NCI-H2227 (cell line): Measurements from ENCODE around the gene TMEM179.

Source experiments
- DNase-seq: peaks from one replicate; lab custom pipeline; 2025; ENCODE audit not compliant: unreplicated experiment; lab: John Stamatoyannopoulos, UW

Gene TMEM179

DNA sequence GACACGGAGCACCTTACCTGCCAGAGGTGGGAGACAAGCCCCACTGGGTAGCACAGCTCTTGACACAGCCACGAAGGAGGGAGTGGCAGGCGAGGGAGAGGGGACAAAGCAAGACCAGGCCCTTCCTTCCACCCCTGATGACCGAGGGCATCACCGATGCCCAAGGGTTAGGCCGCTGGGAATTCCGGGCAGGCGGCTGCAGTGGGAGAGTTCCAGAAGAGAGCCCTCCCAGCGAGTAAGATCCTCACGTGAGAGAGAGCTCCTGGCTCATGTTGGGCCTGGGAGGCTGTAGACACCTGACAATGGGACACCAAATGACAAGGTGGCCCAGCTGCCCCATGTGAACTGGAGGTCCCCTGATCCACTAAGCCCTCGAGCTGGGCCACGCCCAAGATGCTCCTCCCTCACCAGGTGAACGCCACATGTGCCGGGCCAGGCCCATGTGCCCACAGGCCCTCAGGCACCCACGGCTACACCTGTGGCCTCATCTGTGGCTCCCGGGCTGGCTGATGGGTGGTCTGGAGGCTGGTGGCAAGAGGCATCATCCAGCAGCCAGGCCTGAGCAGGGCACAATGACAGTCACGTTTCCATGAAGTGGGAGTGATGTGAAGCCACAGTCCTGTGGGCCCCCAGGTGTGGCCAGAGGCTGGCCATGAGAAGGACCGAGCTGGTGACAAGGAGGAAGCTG, 57.1 kb downstream of the TMEM179 start:
- DNase-seq: no peak

DNA sequence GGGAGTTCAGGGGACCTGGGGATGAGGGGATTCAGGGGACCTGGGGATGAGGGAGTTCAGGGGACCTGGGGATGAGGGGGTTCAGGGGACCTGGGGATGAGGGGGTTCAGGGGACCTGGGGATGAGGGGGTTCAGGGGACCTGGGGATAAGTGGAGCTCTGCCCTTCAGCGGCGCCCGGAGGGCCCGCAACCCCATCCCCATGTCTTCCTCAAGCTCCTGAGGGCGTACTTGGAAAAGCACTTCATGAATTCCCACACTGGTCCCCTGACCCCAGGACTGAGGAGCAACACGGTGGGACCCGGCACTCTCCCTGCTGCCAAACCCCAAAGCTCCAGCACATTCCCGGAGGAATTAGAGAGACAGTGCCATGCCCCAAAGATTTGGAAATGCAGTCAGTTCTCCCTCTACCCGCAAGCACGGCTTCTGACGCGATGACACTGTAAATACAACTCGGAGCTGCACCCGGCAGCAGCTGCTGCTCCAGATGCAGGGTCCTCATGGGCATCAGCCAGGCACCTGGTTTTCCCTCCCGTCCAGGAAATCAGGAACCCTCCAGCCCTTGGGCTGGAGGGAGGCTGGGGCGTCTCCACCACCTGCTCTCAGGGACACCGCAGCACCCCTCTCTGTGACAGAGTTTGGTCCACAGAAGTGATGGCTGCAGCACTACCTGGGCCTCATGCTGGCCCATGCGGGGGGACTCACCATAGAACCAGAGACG, 57.8 kb downstream of the TMEM179 start:
- DNase-seq: no peak

DNA sequence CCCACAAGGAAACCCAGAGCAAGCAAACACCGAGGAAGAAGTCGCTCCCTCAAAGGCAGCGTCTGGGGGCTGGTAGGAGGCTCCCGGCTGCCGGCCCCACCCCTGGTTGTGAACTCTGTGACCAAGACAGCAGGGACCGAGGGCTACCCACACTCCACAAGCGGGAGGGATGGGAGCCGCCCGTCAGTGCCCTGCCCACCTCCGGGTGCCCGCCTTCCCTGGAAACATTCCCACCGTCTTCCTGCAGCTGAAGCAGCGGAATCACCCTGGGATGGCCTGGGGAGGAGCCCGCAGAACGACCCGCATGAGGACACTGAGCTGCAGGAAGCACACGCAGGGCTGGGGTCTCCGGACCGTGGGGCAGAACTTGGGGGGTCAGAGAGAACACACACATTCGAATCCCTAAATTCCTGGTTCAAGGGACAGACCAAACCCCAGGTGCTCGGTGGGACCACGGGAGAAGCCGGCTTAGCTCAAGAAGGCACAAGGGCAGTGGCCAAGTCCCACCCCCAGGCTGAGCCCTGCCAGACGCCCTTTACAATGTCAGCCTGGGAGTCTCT, 58.5 kb downstream of the TMEM179 start:
- no peak for DNase-seq

DNA sequence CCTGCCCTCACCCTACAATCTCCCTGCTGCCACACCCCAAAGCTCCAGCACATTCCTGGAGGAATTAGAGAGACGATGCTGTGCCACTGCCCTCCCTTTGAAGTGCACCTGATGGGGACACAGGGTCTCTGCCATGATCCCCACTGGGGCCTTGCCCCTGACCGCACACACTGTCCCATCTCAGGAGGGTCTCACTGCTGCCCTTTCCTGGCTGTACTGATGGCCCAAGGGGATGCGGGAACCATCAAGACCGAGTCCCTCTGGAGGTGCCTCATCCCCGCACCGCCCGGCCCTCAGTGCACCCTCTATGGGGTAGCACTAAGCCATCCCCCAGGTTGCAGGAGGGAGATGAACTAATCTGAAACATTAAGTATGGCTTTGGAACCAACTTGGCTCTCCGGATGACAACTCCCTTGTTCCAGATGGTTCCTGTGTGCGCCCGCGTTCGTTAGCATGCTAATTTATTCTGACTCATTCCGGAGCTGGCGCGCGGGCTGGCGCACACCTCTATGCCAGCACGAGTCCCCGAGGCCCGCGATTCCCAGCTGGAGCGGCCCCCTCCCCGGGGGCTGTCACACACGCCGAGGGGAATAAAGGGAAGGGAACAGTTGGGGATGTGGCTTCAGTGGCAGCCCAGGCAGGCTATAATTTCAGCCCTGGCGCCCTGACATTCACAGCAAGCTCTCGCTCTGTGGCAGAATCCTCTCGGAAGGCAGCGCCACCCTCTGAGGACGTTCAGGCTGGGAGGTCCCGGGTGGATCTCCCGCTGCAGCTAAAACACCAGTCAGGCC, 59.2 kb downstream of the TMEM179 start:
- DNase-seq: peak; percentile 25

DNA sequence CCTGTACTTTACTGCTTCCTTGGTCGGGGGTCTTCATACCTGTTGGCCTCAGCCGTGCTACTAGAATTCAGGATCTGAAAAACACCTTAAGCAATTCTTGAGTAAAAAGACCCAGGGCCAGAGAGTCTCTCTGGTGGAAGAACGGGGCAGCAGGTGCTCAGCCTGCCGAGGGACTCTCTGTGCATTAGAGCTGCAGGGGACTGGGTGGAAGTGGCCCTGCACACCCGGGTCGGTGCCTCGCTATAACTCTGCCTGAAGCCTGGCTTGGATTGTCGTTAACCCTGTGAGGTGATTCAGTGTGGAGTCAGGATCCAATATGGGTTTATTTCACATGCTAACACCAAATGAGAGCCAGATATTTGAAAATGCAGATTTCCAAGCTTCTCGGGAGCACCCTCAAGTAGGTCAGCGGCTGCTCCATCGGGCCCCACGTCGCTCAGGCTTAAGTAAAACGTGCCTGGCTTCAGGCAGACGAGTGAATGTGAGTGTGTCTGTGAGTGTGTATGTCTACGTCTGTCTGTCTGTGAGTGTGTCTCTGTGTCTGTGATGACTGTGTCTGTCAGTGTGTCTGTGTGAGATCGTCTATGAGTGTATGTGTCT, 60.1 kb downstream of the TMEM179 start:
- DNase-seq: no peak

DNA sequence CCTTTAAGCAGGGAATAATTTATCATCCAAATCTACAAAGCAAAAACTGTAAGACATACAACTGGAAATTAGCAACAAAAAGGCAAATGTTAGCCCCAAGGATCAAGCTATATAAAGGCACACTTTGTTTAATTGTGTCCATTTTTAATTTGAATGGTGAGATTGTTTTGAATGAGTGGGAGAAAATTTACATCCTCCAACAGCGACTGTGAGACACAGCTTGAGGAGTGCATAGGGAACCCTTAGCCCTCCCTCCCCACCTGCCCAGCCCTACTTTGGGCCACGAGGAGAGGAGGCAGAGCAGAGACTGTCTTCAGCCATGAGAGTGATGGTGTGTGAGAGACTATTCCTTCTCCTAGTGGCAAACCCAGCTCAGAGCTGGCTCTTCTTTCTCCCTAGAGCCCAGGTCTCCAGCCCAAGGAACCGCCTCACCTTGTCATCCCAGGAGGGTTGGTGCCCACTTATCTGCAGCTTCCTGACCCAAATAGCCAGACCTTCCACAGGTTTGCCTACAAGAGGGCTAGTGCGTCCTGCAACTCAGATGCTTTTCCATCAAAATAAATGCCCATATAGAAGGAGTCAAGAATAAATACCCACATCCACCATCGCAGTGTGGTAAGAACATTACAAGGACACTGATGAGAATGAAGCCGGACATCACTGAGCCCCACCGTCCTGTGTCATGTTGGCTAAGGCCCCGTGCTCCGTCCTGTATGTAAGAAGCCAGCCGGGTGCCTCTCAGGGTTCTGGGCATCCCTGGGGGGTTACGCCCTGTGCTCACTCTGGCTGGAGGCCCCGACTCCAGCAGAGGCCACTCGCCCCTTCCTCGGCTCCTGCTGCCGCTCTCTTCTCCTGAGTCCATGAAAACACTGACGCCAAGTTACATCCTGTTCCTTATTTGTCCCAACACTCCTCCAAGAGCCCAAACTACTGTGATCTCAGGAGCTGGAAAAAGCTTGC, 61.4 kb downstream of the TMEM179 start:
- no peak for DNase-seq

DNA sequence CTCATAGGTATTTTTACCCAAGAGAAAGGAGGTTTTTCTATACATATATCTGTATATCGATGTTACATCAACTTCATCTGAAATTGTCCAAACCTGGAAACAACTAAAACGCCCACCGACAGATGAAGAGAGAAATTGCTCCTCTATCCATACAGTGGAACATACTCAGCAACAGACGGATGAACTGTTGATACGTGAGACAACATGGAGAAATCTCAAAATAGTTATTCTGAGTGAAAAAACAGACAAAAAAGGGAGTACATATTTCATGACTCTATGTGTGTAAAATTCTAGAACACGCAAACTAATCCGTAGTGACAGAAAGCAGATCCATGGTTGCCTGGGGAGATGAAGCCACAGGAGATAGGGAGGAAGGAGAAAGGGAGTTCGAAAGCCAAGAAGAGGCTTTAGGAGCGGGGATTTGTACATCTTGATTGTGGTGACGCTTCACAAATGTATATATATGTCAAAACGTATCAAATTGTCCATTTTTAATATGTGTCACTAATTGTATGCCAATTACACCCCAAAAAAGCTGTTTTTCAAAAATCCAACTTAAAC, 62.6 kb downstream of the TMEM179 start:
- DNase-seq: no peak
